Activated CD4-positive, alpha-beta memory T cell treated with anti-CD3 and anti-CD28 coated beads for 36 hours (primary cell): ENCODE results near the gene OBSL1. TPM values are rescaled to one million over a fixed set of nuclear protein-coding genes. Genes with fewer than 3 reads are reported as not detected.

Experiments
- CTCF ChIA-PET: fragments of 350-600 bp; sonication (Branson Sonifier 250); formaldehyde crosslinking; loops from one replicate; lab custom pipeline; 2021; ENCODE audit warnings: antibody characterized with exemption, inconsistent platforms; lab: Charles Lee
- POLR2A ChIA-PET: fragments of 350-600 bp; sonication (Branson Sonifier 250); formaldehyde crosslinking; loops from one replicate; lab custom pipeline; 2021; ENCODE audit warnings: antibody characterized with exemption; lab: Charles Lee
- DNase-seq: peaks from one replicate; pipeline ENCODE4 v3.0.0-alpha.2; 2020
- H3K27ac Mint-ChIP-seq: one replicate; pipeline ENCODE4 v1.8.0; 2021; ENCODE audit warnings: mixed read lengths
- H3K27me3 Mint-ChIP-seq: one replicate; pipeline ENCODE4 v1.8.0; 2021; ENCODE audit warnings: mixed read lengths
- H3K36me3 Mint-ChIP-seq: one replicate; pipeline ENCODE4 v1.8.0; 2021; ENCODE audit warnings: mixed read lengths
- H3K4me1 Mint-ChIP-seq: one replicate; pipeline ENCODE4 v1.8.0; 2021; ENCODE audit warnings: low read depth, mixed read lengths
- H3K4me3 Mint-ChIP-seq: one replicate; pipeline ENCODE4 v1.8.0; 2021; ENCODE audit warnings: mild to moderate bottlenecking, mixed read lengths
- H3K9me3 Mint-ChIP-seq: one replicate; pipeline ENCODE4 v1.8.0; 2021; ENCODE audit warnings: mixed read lengths
- intact Hi-C: fragments of 100-400 bp; cut with micrococcal nuclease; formaldehyde crosslinking; loops from one replicate; pipeline ENCODE4 v1.15.1; 2023
- microRNA-seq: library from miRNA; unstranded; fragments of <30 nt; microRNA quantifications from one replicate; pipeline ENCODE4 v1.2.0, GENCODE V29; 2022; ENCODE audit warnings: borderline number of aligned reads, borderline microRNAs expressed, borderline replicate concordance
- total RNA-seq, 2 experiments: library from RNA; stranded (reverse); gene quantifications; one replicate each; pipeline ENCODE4 v1.2.3, GENCODE V29; 2021

The OBSL1 gene
- total RNA-seq, 2 experiments from 2014 or later: 0.83 to 0.94 TPM

DNA sequence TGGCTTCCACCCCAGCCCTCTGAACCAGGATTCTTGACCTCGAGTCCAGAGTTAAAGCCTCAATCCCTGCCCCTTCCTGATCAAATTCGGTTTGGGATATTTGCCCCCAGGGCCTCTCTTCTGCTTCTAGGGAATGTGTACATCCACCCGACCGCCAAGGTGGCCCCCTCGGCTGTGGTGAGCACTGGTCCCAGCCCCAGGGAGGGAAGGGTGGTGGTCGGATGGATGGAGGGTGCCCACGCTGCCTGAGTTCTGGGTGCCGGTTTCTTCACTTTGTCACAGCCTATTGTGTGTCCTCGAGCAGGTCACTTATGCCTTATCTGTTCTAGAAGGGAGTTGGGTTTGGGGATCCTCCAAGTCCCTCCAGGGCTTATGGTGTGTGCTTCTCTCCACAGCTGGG lies 65.8 kb downstream of the OBSL1 start:
- Mint-ChIP-seq H3K4me3 (no peak overlapping the region), H3K4me1 (peaks cover 15% of the 10 kb centered on the region), H3K9me3 (no peaks in the 10 kb centered on the region), H3K27ac (no peak overlapping the region), H3K27me3 (peaks cover 17% of the 10 kb centered on the region), H3K36me3 (peaks cover 36% of the 10 kb centered on the region)
- DNase-seq: no peak
- intact Hi-C loops: no loop called here
- ChIA-PET CTCF (no interaction called here), POLR2A (interaction anchor here (1.4 kb wide), 1 partner anchor 117 kb away, joined by 4 read pairs; the partner anchor contains the start of gene DNPEP)

DNA sequence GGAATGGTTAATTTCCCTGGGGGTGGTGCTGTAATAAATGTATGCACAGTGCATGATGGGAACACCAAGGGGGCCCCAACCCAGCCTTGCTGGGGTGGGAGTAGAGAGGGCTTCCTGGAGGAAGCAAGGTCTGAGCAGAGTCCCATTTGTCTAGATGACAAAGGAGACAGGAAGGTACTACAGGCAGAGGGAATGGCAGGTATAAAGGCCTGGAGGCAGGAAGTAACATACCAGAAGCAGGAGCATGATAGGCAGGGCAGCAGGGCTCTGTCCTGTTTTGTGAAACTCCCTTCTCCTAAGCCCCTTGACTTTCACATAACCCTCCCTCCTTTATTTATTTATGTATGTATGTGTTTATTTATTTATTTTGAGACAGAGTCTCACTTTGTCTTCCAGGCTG lies 68.7 kb downstream of the OBSL1 start:
- H3K9me3 Mint-ChIP-seq: no peaks in the 10 kb centered on the region
- no peak overlapping the region for H3K4me3 Mint-ChIP-seq
- DNase-seq: no peak
- ChIA-PET CTCF (interaction anchor here (1.7 kb wide), 1 partner anchor 27 kb away, joined by 6 read pairs; no protein-coding TSS in a partner anchor), POLR2A (no interaction called here)
- peaks cover 10% of the 10 kb centered on the region for H3K27me3 Mint-ChIP-seq
- H3K4me1 Mint-ChIP-seq: peaks cover 28% of the 10 kb centered on the region
- intact Hi-C loops: no loop called here
- no peak overlapping the region for H3K27ac Mint-ChIP-seq
- H3K36me3 Mint-ChIP-seq: peaks cover 35% of the 10 kb centered on the region

DNA sequence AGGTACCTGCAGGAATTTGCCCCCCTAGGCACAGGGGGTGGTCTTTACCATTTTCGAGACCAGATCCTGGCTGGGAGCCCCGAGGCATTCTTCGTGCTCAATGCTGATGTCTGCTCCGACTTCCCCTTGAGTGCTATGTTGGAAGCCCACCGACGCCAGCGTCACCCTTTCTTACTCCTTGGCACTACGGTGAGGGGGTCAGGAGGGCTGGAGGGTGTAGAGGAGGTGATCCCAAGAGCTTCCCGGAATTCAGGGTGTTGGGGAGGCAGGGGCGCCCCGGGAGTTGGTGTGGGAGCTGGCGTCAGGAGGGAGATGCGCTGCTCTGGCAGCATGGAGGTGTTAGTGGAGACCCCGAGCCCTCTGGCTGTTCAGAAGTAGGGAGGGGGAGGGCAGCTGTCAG lies 69.5 kb downstream of the OBSL1 start:
- H3K4me1 Mint-ChIP-seq: peaks cover 34% of the 10 kb centered on the region
- H3K4me3 Mint-ChIP-seq: no peak overlapping the region
- peaks cover 31% of the 10 kb centered on the region for H3K36me3 Mint-ChIP-seq
- ChIA-PET CTCF (interaction anchor here (1.0 to 1.7 kb wide), 2 partner anchors 28 to 58 kb away, joined by 3 to 6 read pairs; no protein-coding TSS in a partner anchor), POLR2A (no interaction called here)
- H3K27ac Mint-ChIP-seq: no peak overlapping the region
- intact Hi-C loops: no loop called here
- peaks cover 15% of the 10 kb centered on the region for H3K27me3 Mint-ChIP-seq
- no peaks in the 10 kb centered on the region for H3K9me3 Mint-ChIP-seq
- DNase-seq: no peak

Small RNA genes within 50 kb of the gene (microRNA-seq; reads per million reads assigned to microRNA genes)
- gene MIR3132: not detected

Other genes starting within 250 kb of the OBSL1 start
- not detected for gene RESP18, start 238.8 kb downstream of the OBSL1 start, total RNA-seq
- gene DNPEP, start 183.6 kb downstream of the OBSL1 start, total RNA-seq: 10 to 100 TPM; 71.6 to 74.2 TPM
- not detected for gene DES, start 153.2 kb downstream of the OBSL1 start, total RNA-seq
- 1 to 10 TPM; 1.1 to 1.7 TPM for gene SPEG, start 136.7 kb downstream of the OBSL1 start, total RNA-seq
- gene GMPPA, start 72.6 kb downstream of the OBSL1 start, total RNA-seq: 10 to 100 TPM; 37.1 to 37.4 TPM
- gene ASIC4, start 57.1 kb downstream of the OBSL1 start, total RNA-seq: under 1 TPM in 1 of 2 experiments, not detected in 1; 0.07 TPM
- 10 to 100 TPM; 19.9 to 21.0 TPM for gene CHPF, start 27.7 kb downstream of the OBSL1 start, total RNA-seq
- 1 to 10 TPM; 2.6 to 4.4 TPM for gene TMEM198, start 27.5 kb downstream of the OBSL1 start, total RNA-seq
- gene INHA, start 771 bp upstream of the OBSL1 start, total RNA-seq: not detected
- gene STK11IP, start 26.3 kb upstream of the OBSL1 start, total RNA-seq: 10 to 100 TPM; 28.7 to 28.9 TPM
- not detected for gene SLC4A3, start 56.1 kb upstream of the OBSL1 start, total RNA-seq